ENCODE results near the gene ARAP3. TPM values are rescaled to one million over a fixed set of nuclear protein-coding genes. Genes with fewer than 3 reads are reported as not detected.
A peak's percentile ranks its signal among the peaks of the same experiment; 100 is the strongest.

The ARAP3 gene
- total RNA-seq, 1 donor from 2014 or later: 2.4 TPM

DNA sequence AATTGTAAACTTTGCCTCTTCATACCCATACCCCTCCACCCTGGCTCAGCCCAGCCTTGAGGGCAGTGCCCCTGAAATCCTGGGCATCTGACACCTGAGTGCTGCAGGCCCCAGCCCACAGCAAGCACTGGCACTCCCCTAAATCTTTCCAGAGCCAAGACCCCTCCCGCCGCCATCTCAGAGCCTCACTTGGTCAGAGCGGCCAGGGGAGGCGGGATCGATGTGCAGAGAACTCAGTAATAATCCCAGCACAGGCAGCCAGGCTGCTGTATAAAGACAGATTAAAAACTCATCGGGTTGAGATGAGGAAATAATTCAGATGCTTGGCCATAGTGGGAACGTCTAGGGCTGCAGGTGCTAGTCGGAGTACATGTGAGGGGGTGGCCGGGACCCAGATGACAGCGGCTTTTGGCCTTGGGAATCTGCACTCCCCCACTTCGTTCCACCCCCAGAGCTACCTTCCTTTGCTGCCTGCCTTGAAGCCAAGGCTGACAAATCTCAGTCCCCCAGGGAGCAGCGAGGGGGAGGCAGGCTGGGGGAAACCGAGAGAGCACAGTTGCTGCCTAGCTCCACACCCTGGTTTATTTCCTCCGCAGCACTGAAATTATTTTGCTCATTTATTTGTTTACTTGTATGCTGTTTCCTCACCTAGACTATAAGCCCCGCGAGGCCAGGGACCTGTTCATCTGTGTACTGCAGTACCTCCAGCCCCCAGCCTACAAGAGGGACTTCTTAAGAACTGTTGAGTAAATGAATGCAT lies 19.5 kb upstream of the ARAP3 start:
- FAIRE-seq (no peak), DNase-seq (ENCODE audit: low spot score in 2 of 2) (no peak)

DNA sequence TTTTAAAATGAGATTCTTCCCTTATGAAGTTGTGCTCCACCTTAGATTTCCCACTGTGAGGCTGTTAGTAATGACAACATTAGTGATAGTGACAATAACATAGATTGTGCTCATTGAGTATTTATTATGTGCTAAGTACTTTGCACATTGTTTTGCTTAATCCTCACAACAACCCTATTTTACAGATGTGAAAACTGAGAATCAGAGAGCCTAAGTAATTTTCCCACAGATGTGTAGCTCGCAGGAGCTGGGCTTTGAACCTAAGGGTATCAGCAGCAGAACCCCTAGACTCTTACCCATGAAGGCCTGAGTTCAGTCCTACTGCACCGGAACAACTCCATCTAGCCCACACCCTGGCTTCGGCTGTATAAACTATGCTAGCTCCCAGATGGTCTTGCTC lies 15.6 kb upstream of the ARAP3 start:
- FAIRE-seq: no peak
- DNase-seq (ENCODE audit: low spot score in 2 of 2): no peak

DNA sequence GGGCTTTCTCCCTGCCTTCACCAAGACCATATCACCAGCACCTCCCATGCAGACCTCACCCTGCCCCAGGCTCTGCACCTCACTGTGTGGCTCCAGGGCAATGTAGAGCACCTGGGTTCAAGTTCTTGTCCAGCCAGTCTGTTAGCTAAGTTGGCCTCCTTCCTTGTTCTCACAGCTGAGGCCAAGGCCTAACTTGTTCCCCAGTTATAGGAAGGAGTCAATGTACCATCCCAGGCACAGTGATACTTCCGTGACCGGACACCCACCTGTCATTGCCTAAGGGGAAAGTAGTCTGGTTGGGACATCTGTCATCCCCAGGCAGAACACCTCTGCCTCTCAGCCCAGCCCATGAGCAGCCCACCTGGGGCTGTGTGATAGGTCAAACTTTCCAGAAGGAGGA lies 14.4 kb upstream of the ARAP3 start:
- FAIRE-seq (no peak), DNase-seq (ENCODE audit: low spot score in 2 of 2) (no peak)

DNA sequence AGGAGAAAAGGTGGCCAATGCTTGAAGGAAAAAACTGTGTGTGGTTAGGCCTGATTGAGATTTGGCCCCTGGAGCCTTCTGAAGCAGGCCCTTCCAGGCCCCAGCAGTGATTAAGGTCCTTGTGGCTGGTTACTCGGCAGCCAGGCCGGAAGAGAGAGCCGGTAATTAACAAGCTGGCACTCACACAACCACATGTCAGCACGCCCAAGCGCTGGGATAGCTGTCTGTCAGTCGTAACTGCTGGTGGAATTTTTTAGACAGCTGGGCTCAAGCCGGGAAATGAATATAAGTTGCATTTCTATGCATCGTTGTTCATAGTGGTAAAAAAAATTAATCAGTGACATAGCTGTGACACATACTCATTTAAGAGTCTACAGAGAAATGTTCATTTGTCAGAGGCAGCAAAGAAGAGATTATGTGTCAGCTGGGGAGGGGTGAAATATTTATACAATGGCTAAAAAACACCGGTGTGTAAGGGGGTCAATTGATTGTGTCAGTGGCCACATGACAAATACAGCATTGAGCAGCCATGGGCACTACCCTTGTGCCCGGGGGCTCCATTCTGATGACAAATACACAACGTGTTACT lies 13.7 kb upstream of the ARAP3 start:
- no peak for FAIRE-seq
- no peak for DNase-seq (ENCODE audit: low spot score in 2 of 2)

DNA sequence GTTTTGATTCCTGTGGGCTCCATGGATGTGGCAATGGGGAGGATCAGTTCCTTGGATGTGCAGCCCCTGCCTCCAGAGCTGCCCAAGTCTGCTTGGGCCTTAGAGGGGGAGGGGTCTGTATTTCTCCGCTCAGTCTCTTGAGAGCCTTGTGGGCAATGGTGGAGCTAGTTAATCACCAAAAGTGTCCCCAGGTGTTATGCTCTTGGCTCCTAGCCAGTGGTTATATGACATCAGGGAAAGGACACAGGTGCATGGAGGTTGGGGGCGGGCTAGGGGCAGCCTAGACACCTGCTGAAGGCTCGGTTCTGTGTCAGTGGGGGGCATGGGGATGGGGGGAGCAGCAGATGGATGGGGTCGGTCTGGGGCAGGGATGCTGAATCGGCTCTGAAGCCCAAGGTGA lies 12.4 kb upstream of the ARAP3 start:
- no peak for FAIRE-seq
- DNase-seq (ENCODE audit: low spot score in 2 of 2): no peak

DNA sequence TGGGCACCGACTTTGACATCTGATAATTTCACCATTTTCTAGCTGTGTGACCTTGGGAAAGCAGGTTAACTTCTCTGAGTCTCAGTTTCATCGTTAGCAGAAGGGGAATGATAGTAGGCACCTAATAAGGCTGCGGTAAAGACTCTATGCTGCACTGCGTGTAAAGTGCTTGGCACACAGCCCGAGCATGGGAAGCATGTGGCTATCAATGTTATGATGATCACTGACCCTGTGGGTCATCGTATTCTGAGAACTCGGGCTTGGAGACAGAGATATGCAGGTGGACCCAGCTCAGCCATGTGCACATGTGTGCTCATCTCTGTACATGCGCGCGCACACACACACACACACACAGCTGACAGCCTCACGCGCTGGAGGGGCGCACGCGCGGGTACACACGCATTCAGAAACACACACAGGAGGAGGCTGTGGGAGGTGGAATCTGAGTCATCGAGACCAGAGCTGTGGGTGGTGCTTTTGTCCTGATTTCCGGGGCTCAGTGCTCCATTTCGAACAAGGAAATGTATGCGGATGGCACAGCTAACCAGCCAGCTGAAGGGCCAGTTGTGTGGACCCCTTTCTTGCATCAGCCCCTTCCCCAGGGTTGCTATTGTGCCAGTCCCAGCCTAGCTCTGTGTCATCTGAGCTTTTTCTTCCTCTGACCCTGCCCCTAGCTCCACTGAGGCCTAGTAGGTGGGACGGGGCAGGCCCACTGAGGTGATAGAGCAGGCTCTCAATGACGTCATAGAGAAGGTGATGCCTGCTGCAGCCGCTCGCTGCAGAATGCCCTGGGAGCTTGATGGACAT lies 11.1 kb upstream of the ARAP3 start:
- DNase-seq (ENCODE audit: low spot score in 2 of 2): no peak
- FAIRE-seq: no peak

DNA sequence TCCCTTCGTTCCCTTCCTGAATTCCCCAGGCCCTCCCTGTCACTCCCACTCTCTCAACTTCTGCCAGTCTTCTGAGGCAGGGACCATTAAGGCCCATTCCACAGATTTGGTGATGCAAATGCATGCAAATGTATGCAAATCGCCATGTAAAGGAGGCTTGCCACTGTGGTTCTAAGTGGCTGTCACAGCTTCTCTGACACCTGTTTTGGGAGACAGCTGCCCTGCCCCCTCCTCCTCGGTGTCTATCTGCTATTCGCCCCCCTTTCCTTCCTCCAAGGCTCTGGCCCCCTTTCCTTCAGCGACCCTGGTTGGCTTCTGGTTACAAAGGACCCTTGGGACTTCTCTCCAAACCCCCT lies 10.5 kb upstream of the ARAP3 start:
- DNase-seq (ENCODE audit: low spot score in 2 of 2): no peak
- FAIRE-seq: no peak

DNA sequence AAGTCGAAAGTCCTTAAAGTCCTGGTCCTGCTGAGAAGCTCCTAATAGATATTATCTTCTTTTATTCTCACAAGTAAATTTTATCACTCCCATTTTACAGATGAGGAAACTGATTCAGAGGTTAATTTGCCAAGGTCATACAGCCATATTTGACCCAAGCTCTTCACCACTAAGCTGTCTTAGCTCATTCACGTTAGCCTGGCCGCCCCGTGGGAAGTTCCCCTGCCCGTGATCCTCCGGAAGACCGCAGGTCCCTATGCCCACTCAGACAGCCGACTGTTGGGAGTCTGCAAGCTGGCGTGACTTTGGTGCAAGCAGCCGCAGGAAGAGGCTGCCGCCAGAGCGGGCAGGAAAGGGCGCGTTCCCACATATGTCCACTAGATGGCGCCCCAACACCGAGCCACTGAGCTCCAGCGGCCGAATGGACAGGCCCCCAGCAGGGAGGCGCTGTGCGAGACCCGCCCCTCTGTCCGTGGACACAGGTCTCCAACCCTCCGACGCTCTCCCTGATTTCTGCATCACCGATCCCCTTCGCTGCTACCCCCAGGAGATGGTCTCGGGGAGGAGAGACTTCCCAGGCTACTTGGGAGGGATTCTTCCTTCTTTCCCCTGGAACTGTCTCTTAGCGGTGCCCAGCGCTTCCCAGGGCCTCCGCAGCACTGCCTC lies 10.0 kb upstream of the ARAP3 start:
- FAIRE-seq: no peak
- DNase-seq (ENCODE audit: low spot score in 2 of 2): peak; percentile 72 to 84

DNA sequence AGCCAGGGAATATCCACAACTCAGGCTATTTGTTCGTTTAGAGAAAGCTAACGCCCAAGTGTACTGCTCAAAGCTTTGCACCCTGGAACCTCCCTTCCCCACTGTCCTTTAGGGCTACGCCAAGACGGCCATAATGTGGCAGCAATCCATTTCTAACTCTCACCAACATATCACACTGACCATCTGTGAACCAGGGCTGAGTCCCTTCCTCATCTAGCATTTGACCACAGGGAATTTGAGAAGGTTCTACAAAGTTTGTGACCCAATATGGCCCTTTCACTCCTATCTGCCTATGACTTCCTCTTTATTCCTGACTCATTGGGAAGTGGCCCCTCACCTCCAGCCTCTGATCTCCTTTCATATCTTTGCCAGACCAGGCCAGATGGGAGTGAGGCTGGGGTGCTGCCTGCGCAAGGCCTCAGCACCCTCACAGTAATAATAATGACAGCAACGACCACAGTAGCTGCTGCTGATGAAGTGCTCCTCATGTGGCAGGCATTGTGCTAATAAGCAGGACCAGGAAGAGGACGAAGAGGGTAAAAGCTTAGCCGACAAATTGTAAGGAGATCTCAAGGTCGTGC lies 9.3 kb upstream of the ARAP3 start:
- FAIRE-seq: no peak
- no peak for DNase-seq (ENCODE audit: low spot score in 2 of 2)

DNA sequence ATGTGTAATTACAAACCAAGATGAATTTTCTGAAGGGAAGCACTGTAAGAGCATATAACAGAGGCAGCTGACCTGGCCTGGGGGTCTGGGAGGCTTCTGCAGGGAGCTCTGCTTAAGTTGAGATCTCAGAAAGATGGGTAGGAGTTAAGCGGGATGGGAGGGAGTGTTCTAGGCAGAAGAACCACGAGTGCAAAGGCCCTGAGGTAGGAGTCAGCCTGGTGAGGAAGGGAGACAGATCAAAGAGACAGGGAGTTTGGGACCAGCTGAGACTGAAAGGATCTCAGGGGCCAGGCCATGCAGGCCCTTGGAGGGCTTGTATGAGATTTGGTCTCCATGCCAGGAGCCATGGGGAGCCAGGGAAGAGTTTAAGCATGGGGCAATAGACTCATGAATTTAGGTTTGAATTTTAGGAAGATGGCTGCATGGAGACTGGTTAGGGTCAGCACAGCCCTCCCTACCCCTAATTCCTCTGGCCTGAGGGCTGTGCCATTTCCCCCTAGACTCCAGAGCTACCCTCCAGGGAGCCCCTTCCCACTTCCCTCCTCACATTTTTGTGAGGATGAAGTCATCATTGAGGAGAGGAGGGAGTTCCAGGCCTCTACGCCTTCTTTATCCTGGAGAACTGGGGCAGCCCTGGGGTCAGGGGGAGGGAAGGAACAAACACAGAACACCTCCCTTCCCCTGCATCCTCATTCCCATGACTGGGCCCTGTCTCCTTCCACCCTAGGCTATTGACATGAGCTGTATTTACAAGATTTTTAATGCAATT lies 4.8 kb upstream of the ARAP3 start:
- FAIRE-seq (no peak), DNase-seq (ENCODE audit: low spot score in 2 of 2) (no peak)

DNA sequence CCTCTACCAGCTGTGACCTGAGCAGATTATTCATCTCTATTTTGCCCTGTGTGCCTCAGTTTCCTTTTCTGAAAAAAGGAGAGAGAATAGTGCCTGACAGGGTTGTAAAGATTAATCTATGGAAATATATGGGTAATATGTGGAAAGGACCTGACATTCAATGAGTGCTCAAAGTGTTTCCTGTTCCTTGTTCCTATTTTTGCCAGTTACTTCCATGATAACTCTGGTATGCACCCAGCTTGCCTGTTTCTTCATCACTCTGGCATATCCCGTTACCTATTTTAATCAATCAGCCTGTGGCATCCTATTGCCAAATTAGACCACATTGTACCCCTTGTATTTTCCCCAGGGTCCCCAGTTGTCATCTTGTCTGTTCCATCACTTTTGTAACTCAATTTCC lies 3.6 kb upstream of the ARAP3 start:
- FAIRE-seq: no peak

DNA sequence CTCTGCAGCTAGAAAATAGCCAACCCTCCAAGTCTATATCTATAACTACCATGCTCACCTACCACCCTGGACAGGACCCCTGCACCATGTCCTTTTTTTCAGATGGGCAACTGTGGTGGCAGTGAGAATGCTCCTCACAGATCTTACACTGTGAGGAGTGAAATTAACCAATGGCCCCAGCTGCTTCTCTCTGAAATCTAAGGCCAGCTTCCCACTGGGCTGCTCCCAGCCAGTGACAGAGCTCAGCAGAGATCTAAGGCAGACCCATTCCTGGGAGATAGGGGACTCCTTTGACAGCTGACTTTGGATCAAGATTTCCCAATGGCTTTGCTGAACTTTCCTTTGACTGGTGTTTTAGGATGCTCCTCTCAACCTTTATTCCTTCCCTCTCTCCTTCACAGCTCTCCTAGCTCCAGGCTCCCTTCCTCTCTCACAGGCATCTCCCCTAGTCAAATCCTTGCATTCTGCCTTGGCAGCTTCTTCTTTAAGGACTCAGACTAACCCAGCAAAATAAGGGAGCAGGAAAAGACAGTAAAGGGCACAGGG lies 1.6 kb upstream of the ARAP3 start:
- DNase-seq (ENCODE audit: low spot score in 2 of 2) (no peak), FAIRE-seq (no peak)

More for the DNA sequence above, 3.6 kb upstream of the ARAP3 start:
- no peak for DNase-seq (ENCODE audit: low spot score in 2 of 2)

DNA sequence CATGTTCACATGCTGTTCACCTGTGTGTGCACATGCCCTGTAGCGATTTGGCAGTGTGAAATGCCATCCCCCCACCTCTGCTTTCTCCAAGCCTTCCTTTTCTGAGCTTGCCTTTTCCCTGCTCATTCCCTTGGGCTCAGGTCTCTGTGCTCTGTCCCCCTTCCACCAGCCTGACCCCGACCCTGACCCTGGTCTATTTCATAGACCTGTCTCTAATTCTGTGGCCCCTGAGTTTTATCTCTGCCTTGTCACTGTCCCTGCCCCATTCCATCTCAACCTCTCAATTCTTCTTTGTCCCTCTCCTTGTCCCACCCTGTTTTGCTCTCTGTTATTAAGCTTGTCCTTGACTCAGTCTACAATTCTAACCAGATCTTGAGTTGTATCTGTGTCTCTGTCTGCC lies 735 bp downstream of the ARAP3 start:
- FAIRE-seq (no peak), DNase-seq (ENCODE audit: low spot score in 2 of 2) (no peak)

DNA sequence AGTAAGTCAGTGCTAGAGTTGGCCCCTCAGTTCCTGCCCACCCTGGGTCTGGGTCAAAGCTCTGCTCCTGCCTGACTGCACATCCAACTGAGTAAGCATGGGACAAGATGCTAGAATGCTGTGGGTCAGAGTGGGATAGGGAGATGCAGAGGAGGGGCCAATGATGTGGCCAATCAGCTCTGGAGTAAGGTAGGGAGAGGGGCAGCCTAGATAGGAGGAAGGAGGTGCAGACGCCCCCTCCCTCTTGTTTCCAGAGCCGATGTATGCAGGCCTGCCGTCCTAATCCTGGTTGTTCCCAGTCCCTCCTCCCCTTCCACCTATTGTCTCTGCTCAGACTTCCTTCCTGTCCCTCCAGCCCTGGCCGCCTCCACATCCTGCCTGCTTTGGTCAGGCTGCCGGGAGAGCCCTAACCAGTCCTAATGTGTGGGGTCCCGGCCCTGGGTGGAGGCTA lies 1.3 kb downstream of the ARAP3 start:
- DNase-seq (ENCODE audit: low spot score in 2 of 2): no peak
- FAIRE-seq: no peak

DNA sequence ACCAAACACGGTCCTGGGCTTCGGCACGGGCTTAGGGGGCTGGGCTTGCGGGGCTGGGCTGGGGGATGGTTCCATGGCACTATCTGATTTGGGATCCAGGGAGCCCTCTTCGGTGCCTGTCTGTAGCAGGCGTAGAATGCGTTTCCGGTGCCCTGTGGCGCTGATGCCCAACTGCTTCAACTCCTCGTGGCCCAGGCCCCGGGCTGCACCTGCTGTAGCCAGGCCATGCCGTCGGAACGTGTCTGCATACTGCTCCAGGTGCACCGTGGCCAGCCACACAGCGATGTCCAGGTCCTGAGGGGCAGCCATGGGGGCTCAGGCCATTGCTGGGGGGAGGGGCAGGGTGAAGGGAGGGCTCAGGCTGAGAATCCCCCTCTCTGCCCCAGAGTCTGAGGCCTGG lies 1.9 kb downstream of the ARAP3 start:
- no peak for FAIRE-seq
- DNase-seq (ENCODE audit: low spot score in 2 of 2): no peak

DNA sequence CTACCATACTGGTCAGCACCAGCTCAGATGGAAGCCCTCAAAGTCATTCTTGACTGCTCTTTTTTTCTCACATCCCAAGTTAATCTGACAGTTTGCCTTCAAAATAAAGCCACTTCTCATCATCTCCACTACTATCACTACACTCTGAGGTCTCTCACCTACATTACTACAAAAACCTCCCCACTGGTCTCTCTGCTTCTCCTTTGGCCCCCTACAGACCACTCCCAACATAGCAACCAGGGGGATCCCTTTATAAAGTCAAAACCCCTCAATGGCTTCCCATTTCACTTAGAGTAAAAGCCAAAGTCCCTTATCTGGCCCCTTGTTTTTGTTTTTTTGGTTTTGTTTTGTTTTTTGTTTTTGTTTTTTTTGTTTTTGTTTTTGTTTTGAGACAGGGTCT lies 4.6 kb downstream of the ARAP3 start:
- DNase-seq (ENCODE audit: low spot score in 2 of 2): no peak
- FAIRE-seq: no peak

DNA sequence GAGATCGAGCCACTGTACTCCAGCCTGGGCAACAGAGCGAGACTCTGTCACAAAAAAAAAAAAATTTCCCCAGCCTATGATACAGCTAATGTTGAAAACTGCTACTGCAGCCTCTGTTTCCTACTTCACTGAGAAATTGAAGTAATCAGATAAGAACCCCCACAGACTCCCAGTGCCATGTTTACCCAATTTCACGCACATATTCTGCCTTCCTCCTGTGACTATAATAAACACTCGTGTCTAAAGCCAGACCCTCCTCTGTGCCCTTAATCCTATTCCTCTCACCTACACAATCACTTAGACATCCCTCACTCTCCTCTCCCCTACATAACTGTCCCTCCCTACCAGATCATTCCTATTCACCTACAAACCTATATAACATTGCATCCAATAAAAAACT lies 6.4 kb downstream of the ARAP3 start:
- FAIRE-seq (no peak), DNase-seq (ENCODE audit: low spot score in 2 of 2) (no peak)

DNA sequence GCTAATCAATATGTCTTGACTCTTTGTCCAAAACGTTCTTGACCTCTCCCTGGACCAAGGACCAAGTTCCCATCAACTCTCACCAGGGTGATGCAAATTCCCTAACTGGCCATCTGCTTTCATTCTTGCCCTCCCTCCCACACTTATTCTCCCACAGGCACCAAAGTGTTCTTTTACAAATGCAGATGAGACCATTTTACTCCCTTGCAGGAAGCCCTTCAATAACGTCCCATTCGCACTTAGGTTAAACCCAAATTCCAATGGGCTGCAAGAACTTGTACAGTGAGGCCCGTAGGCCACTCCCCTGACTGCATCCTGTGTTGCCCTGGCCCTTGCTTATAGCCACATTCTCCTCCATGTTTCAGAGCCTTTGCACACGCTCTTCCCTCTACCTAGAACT lies 7.3 kb downstream of the ARAP3 start:
- DNase-seq (ENCODE audit: low spot score in 2 of 2): no peak
- no peak for FAIRE-seq
